T-cell (primary cell): ENCODE results near the gene NFRKB. TPM values are rescaled to one million over a fixed set of nuclear protein-coding genes. Genes with fewer than 3 reads are reported as not detected.

Source experiments
- total RNA-seq, 35 experiments: library from RNA in 6 of 35; stranded (reverse) in 6 of 35; fragments of 120-200 nt in 1 of 35; gene quantifications; one replicate each; pipeline versions ENCODE4 v1.2.1 to v1.2.4 and lab custom pipeline; 2013 to 2026

Gene NFRKB
- total RNA-seq, 5 donors from 2014 or later (not counting 1 experiment from before 2014, with no cell fraction given), result 49.7 to 83.9 (median 65.9) TPM

Other genes starting within 250 kb of the NFRKB start
- 10 to 100 TPM in 3 of 5 donors, 1 to 10 TPM in 2; 1.4 to 22.7 (median 14.3) TPM for gene TMEM45B, start 79.7 kb downstream of the NFRKB start, total RNA-seq
- 10 to 100 TPM in 4 of 5 donors, 1 to 10 TPM in 1; 10.0 to 15.6 (median 14.2) TPM for gene PRDM10, start 107.3 kb upstream of the NFRKB start, total RNA-seq
- gene APLP2, start 174.3 kb upstream of the NFRKB start, total RNA-seq, result 10 to 100 TPM; 36.4 to 61.9 (median 51.0) TPM